Measurements from ENCODE around the gene SLC27A5. TPM values are rescaled to one million over a fixed set of nuclear protein-coding genes. Genes with fewer than 3 reads are reported as not detected.
"Not testable (repeated sequence)": the region's sequence is repeated elsewhere in the genome, so short reads cannot be mapped to it uniquely, and the experiment has no call there.

Gene SLC27A5
- total RNA-seq, 1 donor from 2014 or later: 14.8 TPM

DNA sequence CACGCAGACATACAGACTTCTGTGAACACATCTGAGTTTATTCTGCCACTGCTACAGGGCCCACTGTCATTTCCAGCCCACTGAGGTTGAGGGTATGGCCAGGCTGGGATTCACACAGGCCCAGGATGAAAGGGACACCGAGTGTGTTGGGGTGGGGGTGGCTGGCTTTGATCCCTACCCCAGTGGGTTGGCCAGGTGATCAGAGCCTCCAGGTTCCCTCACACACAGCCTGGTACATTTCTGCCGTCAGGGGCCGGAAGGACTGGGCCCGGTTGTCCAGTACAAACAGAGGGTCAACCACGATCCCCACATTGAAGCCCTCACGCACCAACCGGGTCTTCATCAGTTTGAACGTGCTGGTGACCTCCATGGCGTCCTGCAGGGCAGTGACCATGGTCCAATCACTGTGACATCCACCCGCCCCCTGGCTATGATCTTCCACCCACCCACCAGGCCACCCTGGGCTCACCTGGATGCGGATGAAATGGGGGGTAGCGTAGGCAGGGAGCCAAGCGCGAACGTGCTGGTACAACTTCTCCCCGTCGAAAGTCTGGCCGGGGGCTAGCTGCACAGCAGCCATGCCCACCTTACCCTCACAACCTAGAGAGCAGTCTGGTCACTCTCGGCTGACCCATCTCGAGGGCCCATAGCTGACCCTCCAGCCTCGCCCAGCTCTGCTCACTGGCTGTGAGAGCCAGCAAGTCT is 13.3 kb downstream of the SLC27A5 start:
- no peak for DNase-seq (ENCODE audit: low read depth, low spot score)

DNA sequence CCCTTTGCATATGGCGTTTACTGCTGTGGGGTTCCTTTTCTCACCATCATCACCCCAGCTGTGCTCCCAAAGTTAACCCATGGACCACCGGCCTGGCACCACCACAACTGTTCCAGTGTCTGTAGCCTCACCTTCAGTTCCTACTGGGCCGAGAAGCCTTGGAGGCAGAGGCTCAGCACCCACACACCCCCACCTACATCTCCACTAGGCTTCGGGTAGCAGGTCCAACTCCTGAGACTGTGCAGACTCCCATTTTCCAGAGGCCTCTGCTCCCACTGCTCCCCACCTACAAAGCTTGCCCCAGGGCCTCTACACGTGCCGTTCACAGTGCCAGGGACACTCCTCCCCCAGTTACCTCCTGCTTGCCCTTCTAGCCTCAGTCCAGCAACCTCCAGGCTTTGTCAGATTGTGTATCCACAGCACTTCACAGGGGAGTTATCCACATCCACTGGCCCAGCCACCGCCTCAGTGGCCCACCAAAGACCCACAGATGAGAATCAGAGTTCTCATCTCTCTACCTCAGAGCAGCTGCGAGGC is 14.1 kb downstream of the SLC27A5 start:
- DNase-seq (ENCODE audit: low read depth, low spot score): no peak

DNA sequence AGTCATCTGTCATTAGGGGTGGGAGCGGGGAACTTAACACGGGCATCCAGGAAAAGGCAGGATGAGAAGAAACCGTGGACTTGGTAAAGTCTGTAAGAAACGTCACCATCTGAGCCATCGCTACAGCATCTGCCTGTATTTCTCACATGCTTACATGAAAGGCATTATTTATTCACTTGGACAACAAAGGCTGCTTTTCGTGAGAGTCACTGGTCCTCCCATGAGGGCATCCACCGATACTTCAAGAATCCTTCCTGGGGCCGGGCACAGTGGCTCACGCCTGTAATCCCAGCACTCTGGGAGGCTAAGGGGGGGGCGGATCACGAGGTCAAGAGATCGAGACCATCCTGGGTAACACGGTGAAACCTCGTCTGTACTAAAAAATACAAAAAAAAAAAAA is 19.5 kb downstream of the SLC27A5 start:
- DNase-seq (ENCODE audit: low read depth, low spot score): no peak

DNA sequence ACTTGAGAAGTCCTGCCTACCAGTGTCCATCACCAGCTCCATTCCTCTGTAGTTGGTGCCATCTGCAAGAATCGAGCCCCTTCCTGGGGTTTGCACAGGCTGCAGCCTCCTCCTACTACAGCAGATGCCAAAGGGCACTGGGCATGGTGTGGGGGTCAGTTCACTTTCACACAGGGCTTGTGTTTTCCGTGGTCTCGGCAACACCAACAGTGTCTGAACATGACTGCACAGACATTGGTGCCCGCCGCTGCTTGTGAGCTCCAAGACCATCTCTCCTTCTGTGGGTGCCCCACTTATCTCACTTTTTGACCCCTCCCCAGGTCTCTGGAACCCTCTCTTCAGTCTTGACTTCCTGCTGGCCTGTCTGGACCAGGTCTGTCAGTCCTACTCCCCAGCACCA is 20.4 kb downstream of the SLC27A5 start:
- no peak for DNase-seq (ENCODE audit: low read depth, low spot score)

DNA sequence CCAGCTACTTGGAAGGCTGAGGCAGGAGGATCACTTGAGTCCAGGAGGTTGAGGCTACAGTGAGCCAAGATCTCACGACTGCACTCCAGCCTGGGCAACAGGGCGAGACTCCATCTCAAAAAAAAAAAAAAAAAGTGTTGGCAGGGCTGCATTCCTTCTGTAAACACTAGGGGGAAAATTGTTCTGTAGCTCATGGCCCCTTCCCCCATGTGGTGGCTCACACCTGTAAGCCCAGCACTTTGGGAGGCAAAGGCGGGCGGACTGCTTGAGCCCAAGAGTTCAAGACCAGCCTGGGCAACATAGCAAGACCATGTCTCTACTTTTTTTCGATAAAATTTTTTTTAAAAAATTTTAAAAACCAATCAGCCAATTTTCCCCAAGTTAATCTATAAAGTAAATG is 27.4 kb downstream of the SLC27A5 start:
- not testable (repeated sequence) for DNase-seq (ENCODE audit: low read depth, low spot score)

DNA sequence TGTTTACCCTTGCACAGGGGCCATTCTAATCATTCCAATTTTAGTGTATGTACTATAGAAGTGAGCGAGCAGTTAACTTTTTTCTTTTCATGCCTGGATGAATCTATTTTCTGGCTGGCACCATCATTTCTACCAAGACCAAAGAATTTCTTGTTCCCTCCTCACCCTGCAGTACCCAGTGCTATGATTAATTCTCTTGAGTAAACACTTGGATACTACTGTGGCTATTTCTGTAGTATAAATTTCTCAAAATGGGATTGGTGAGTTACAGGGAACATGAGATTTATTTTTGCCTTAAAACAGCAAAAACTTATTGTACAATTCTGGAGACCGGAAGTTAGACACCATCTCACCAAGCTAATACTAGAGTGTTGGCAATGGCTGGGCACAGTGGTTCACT is 28.0 kb downstream of the SLC27A5 start:
- DNase-seq (ENCODE audit: low read depth, low spot score): no peak

DNA sequence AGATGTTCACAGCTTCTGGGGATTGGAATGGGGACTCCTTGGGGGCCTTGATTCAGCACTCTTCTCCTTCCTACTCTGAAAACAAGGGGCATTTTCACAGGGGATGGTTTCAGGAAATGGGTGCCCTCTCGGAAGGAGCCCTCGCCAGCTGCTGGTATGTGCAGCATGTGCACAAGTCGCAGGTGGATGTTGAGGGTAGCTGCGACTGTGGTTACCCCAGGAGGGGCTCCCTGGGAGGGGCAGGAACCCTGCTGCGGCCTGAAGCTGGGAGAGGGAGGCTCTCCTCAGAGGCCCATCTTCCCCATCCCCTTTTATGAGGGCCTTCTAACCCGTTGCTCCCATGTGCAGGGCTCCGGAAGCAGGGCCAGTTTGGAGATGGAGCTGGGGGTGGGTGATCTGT is 29.4 kb downstream of the SLC27A5 start:
- no peak for DNase-seq (ENCODE audit: low read depth, low spot score)

DNA sequence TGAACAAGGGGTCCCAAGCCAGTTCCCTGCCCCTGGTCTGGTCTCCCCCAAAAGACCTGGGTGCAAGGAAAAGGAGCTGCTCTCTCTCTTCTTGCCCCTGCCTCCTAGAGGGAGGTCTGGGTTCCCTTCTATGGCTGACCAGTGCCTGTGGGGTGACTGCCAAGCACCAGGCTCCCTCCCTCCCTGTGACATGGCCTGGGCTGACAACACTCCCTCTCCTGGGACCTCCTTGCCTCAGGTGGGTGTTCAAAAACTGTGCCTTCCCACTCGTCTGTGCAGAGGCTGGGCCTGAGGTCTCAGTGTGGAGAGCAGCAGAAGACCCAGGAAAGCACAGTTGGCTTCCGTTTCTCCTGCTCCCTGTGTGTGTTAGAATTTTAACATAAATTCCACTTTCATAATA is 31.0 kb downstream of the SLC27A5 start:
- no peak for DNase-seq (ENCODE audit: low read depth, low spot score)

DNA sequence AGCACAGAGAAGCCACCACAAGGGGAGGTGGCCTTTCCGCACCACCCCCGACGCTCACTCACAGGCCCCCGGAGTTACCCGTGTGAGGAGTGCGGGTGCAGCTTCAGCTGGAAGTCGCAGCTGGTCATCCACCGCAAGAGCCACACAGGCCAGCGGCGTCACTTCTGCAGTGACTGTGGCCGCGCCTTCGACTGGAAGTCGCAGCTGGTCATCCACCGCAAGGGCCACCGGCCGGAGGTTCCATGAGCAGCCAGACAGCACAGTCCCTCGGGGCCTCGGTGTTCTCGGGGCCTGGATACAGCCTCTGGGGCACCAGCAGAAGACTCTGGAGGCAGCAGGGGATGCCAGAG is 31.3 kb downstream of the SLC27A5 start:
- no peak for DNase-seq (ENCODE audit: low read depth, low spot score)

DNA sequence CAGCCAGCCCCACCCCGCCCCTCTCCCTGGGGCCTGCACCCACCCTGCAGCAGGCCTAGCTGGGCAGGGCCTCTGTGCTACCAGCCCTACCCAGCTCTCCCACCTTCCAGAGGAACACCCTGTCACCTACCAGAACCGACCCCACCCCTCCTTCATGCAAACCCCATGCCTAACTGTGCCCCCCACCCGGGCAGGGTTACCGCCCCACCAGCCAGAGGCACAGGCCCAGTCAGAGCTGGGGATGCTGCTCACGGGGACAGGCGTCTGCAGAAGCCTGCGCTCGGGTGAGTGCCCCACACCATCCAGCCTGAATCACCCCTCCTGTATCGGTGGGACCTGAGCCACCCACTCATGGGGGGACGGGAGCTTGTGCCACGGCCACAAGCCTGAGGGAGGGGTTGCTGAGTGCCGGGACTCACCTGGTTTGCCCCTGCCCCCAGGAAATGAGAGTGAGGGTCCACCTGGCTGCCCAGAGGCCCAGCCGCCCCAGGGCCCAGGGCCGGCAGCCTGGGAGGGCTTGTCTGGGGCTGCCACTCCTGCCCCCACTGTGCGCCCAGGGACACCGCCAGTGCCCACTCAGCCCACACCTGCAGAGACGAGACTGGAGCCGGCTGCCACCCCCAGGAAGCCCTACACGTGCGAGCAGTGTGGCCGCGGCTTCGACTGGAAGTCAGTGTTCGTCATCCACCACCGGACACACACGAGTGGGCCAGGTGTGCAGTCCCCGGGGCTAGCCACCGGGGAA is 31.9 kb downstream of the SLC27A5 start:
- no peak for DNase-seq (ENCODE audit: low read depth, low spot score)

DNA sequence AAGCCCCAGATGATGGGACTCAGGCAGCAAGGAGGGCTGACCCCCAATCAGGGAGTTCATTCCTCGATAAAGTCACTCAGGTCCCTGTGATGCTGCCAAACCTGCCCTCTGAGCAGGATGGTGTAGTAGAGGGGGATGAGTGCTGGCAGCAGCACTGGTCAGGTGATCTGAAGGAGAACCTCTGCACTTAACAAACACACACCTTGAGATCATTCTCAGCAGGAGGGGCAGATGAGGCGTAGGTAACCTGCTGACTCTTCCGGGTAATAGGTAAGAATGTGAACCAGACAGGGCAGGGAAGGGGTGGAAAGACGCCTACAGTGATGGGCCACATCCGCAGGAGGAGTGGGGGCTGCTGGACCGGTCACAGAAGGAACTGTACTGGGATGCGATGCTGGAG is 32.5 kb downstream of the SLC27A5 start:
- DNase-seq (ENCODE audit: low read depth, low spot score): no peak

DNA sequence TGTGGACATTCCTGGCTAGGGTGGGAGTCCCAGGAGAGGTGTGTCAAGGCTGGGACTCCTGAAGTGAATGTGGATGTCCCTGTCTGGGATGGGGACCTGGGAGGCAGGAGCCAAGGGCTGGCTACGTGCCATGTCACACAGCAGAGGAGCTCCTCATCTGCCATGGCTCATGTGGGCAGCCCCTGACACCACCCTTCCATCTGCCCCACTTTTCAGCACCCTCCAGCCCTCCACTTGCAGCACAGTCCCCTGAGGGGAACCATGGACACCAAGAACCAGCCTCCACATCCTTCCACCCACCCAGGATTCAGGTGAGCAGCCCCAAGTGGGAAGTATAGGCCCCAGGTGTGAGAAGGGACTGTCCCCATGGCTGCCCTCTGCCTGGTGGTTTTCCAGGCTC is 33.9 kb downstream of the SLC27A5 start:
- DNase-seq (ENCODE audit: low read depth, low spot score): no peak

DNA sequence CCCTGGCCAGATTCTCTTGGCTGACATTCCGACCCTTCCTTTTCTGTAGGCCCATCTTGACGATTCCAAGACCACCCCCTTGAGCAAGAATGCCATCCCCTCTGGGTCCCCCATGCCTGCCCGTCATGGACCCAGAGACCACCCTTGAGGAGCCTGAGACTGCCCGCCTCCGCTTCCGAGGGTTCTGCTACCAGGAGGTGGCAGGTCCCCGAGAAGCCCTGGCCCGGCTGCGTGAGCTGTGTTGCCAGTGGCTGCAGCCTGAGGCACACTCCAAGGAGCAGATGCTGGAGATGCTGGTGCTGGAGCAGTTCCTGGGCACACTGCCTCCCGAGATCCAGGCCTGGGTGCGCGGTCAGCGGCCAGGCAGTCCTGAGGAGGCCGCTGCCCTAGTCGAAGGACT is 34.7 kb downstream of the SLC27A5 start:
- no peak for DNase-seq (ENCODE audit: low read depth, low spot score)

DNA sequence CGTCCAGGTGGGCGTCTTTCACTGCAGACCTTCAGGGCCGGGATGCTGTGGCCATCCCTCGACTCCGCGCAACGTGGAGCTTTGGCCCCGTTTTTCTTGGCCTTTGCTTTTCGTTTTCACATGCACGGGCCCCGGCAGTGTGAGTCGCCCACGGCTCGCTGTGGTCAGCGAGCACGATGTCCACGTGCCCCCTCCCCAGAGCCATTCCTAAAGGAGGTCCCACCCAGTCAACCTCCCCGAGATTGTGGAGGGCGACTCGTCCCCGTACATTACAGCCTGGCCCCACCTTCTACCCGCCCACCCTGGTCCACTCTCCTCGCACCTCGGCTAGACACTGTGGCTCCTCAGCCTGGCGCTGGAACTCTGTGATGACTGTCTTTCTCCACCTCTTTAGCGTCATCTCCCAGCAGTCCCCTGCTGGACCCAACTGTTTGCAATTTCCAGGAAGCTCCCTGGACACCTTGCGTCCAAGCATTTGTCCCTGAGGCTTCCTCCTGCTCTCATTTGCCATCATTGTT is 35.2 kb downstream of the SLC27A5 start:
- no peak for DNase-seq (ENCODE audit: low read depth, low spot score)

DNA sequence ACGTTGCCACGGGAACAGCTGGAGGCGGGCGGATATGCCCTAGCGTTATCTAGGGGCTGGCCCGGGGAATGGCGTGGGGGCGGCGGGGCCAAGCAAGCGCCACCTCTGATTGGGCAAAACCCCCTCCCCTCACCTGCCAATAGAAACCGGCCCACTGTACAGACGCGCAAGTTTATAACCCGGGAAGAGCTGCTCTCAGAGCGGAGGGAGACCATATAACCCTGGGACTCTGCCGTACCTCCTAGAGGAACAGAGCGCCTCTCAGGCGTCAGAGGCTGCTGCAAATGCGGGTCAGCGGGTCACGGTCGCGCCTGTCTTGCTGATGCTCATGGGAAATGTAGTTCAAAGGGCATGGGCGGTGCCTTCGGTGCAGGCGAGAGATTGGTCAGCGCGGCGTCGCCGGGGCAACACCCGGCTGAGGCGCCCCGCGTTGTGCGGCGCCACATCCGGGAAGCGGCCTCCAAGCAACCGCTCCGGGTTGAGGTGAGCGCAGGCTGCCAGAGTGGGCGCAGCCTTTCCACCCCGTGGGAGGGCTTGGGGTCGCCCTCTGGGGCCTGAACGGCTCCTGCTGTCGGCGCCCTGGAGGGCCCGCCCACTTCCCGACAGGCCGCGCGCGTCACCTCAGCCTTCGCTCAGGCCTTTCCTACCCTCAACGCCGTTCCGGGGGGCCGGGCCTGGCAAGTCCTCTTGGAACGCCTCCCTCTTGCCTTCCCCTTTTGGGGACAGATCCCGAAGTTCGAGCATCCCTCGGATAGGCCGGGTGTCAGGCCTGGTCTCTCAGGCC is 35.9 kb downstream of the SLC27A5 start, which contains the start of gene ZNF446:
TSS of gene ZNF446 (plus strand) at position 639 of the 784 bp plus-strand sequence. CDS start 867 bp downstream, outside the sequence.
- peak; percentile 88 for DNase-seq (ENCODE audit: low read depth, low spot score)

DNA sequence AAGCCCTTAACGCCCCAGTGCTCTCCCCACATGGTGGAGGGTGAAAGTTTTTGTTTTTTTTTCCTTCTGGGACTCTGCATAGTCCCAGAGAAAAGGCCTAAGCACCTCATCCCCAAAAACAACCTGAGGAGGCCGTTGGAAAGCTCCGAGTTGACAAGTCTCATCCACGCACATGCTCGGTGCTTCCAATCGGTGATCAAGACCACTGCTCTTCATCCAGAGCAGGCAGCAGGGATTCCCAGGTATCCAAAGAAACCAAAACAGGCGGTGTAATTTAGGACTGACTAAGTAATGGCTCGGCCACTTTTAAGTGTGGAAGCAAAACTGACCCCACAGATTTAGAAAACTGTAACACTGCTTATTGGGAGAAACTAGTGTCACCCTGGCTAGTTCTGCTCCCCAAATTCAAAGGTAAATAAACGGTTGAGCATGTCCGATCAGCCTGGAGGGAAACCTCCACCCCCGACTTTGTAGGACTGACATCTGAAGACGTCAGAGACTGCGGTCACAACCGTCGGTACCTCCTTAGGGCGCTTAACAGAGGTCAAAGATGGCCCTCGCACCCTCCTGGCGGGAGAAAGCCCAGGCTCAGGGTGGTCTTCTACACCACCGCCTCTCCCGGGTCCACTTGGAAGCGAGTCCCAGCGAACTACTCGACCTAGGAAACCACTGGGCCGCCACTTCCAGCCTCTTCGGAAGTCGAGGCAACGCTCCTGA is 36.6 kb downstream of the SLC27A5 start:
- DNase-seq (ENCODE audit: low read depth, low spot score): no peak

DNA sequence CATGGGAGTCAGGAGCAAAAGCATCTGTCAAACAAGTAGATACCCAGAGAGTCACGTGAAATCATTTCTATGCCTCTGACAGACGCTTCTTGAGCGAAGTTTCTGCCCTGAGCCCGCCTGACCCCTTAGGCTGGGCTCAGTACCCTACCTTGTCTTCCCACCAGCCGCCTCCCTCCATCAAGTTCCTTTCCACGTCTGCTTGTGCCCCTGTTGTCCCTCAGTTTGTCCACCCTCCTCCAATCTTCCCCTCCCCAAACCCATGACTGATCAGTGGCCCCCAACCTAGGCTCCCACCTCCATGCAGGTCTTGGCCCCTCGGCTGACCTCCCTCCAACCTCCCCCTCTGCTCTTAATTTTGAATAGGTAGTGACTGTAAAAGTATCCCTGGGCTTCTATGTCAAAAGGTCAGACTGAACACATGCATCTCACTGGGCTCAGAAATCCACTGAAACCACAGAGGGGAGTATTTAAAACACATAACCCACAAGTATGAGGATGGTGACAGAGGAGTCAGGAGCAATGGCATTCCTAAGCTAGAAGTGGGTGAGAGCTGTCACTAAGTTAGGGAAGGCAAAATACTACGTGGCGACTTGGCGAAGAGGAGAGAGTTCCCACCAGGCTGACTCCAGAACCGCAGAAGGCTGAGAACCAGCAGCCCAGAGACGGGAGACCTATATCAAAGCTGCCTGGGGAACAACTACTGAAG is 37.3 kb downstream of the SLC27A5 start:
- no peak for DNase-seq (ENCODE audit: low read depth, low spot score)

DNA sequence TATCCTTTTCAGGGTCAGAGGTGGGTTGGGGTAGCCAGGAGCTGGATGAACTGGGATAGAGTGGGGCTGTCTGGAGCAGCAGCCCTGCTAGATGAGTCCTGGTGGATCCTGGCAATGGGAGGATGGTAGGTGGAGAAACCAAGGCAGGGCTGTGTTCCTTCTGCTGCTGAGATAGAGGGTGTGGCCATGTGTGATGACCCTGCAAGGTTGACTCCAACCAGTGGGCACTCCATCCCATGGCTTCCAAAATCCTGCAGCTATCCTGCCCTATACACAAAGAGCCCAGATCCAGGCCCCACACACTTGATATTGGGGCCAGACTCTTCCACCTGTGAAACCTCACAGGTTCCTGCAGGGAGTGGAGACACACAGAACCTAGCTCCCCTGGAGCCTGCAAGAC is 38.0 kb downstream of the SLC27A5 start:
- no peak for DNase-seq (ENCODE audit: low read depth, low spot score)

DNA sequence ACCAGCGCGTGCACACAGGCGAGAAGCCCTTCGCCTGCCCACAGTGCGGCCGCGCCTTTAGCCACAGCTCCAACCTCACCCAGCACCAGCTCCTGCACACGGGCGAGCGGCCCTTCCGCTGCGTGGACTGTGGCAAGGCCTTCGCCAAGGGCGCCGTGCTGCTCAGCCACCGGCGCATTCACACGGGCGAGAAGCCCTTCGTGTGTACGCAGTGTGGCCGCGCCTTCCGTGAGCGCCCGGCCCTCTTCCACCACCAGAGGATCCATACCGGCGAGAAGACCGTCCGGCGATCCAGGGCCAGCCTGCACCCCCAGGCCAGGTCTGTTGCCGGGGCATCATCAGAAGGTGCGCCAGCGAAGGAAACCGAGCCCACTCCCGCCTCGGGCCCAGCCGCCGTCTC is 40.1 kb downstream of the SLC27A5 start:
- no peak for DNase-seq (ENCODE audit: low read depth, low spot score)

DNA sequence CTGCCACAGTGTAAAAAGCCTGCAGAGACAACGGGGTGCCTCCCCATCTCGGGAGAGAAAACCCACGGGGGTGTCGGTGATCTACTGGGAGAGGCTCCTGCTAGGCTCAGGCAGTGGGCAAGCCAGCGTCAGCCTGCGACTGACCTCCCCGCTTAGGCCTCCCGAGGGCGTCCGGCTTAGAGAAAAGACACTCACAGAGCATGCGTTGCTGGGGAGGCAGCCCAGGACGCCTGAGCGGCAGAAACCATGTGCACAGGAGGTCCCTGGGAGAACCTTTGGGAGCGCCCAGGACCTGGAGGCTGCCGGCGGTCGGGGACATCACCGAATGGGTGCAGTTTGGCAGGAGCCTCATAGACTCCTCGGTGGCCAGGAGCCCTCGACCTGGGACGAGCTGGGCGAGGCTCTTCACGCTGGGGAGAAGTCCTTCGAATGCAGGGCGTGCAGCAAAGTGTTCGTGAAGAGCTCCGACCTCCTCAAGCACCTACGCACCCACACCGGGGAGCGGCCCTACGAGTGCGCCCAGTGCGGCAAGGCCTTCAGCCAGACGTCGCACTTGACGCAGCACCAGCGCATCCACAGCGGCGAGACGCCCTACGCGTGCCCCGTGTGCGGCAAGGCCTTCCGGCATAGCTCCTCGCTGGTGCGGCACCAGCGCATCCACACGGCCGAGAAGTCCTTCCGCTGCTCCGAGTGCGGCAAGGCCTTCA is 40.8 kb downstream of the SLC27A5 start:
- not testable (repeated sequence) for DNase-seq (ENCODE audit: low read depth, low spot score)

Measured in pulmonary artery endothelial cell (primary cell).